ENCODE results near the gene HSPA1A. TPM values are rescaled to one million over a fixed set of nuclear protein-coding genes. Genes with fewer than 3 reads are reported as not detected.

The HSPA1A gene
- total and polyA plus RNA-seq, 9 of the 15 experiments (the other 6 are each of a cell fraction or from before 2014, with no cell fraction given), result 2.2 to 273 (median 107) TPM

DNA sequence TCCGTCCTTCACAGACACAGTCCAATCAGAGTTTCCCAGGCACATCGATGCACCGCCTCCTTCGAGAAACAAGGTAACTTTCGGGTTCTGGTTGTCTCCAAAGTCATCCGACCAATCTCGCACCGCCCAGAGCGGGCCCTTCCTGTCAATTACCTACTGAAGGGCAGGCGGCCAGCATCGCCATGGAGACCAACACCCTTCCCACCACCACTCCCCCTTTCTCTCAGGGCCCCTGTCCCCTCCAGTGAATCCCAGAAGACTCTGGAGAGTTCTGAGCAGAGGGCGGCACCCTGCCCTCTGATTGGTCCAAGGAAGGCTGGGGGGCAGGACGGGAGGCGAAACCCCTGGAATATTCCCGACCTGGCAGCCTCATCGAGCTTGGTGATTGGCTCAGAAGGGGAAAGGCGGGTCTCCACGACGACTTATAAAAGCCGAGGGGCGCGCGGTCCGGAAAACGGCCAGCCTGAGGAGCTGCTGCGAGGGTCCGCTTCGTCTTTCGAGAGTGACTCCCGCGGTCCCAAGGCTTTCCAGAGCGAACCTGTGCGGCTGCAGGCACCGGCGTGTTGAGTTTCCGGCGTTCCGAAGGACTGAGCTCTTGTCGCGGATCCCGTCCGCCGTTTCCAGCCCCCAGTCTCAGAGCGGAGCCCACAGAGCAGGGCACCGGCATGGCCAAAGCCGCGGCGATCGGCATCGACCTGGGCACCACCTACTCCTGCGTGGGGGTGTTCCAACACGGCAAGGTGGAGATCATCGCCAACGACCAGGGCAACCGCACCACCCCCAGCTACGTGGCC is 12.1 kb downstream of the HSPA1A start, which contains the start of gene HSPA1B (continued):
- TF ChIP-seq, protein P1, sequence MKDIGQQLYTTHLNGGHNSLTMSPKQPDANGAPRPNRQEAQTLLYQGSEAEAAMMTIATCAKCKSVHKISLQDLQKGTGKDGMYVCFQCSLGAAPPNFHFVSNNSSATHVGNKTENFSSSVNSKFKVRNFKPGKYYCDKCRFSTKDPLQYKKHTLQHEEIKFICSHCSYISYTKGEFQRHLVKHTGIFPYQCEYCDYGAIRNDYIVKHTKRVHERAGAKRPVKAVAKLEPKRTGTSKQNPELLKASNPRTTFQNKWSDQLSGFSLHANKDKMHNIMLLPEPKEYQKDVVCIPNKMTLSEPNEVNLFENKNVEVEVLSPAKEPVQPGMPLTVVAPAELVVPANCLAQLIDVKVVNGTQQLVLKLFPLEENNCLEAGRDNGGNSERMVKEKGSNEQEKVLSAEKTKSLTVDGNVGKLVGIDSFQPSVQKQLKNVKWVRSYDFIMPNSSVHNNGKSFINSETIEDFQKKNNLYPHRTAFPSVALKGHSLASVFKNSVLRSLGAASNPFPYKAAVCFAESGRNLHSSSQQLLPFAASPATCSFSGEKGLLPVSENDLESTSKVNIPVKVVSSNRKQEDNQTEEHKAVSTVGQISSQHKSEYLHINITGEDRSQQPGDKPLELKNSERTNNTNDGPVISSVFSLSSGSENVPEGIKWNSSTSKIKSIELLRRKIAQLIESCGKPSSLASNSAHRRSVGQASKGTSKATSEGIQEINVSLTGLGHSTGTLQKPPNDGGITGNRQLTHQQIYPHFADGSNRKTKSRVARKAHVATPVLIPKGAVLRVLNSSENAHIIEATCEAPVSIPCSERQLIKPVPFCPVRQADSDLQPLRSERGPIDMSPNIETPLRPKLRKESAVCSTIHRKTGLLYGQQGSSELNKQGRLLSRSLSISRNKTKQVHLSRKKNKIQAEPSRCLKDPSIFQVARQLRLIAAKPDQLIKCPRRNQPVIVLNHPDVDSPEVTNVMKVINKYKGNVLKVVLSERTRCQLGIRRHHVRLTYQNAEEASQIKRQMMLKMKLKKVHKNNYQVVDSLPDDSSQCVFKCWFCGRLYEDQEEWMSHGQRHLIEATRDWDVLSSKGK (CRISPR knock-in tag; IDR thresholded peaks at IDR 0.05), result no peak
- TF ChIP-seq SAP30 (IDR thresholded peaks at IDR 0.05; ENCODE audit: borderline replicate concordance, insufficient read depth, low read depth, low read length, poor library complexity, severe bottlenecking) (peak; percentile 90), ZNF184 (CRISPR knock-in tag; IDR thresholded peaks at IDR 0.05) (no peak), TEAD4 (IDR thresholded peaks at IDR 0.05; ENCODE audit: low read length) (peak; percentile 69), TEAD4 (CRISPR knock-in tag; IDR thresholded peaks at IDR 0.05; ENCODE audit: borderline replicate concordance) (0 out of 2 replicates have a peak, but pooled peaks have one; percentile 66), TSC22D4 (tag; IDR thresholded peaks at IDR 0.05) (no peak), SMARCB1 (IDR thresholded peaks at IDR 0.05; ENCODE audit: insufficient read length, low read depth) (no peak), ZNF57 (CRISPR knock-in tag; IDR thresholded peaks at IDR 0.05) (peak; percentile 79; the same call in 1 of the 2 replicates), MYC (IDR thresholded peaks at IDR 0.05; ENCODE audit: low read depth, low read length) (peak; percentile 77), MYC (CRISPR knock-in tag; IDR thresholded peaks at IDR 0.05; ENCODE audit: borderline replicate concordance, low read depth) (peak; percentile 90; the same call in 1 of the 2 replicates), MTF1 (CRISPR knock-in tag; IDR thresholded peaks at IDR 0.05; ENCODE audit: borderline replicate concordance) (peak; percentile 65; the same call in 1 of the 2 replicates), ZNF77 (CRISPR knock-in tag; IDR thresholded peaks at IDR 0.05) (no peak), ZSCAN29 (IDR thresholded peaks at IDR 0.05) (no peak; the same call in 1 of the 2 replicates), THRA (IDR thresholded peaks at IDR 0.05) (no peak), STAT5B (CRISPR knock-in tag; IDR thresholded peaks at IDR 0.05) (no peak), CBX1 (IDR thresholded peaks at IDR 0.05; ENCODE audit: low read depth) (peak; percentile 98)
- TF ChIP-seq, protein P2, sequence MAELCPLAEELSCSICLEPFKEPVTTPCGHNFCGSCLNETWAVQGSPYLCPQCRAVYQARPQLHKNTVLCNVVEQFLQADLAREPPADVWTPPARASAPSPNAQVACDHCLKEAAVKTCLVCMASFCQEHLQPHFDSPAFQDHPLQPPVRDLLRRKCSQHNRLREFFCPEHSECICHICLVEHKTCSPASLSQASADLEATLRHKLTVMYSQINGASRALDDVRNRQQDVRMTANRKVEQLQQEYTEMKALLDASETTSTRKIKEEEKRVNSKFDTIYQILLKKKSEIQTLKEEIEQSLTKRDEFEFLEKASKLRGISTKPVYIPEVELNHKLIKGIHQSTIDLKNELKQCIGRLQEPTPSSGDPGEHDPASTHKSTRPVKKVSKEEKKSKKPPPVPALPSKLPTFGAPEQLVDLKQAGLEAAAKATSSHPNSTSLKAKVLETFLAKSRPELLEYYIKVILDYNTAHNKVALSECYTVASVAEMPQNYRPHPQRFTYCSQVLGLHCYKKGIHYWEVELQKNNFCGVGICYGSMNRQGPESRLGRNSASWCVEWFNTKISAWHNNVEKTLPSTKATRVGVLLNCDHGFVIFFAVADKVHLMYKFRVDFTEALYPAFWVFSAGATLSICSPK (IDR thresholded peaks at IDR 0.05; ENCODE audit: borderline replicate concordance), result no peak
- TF ChIP-seq, protein P3, sequence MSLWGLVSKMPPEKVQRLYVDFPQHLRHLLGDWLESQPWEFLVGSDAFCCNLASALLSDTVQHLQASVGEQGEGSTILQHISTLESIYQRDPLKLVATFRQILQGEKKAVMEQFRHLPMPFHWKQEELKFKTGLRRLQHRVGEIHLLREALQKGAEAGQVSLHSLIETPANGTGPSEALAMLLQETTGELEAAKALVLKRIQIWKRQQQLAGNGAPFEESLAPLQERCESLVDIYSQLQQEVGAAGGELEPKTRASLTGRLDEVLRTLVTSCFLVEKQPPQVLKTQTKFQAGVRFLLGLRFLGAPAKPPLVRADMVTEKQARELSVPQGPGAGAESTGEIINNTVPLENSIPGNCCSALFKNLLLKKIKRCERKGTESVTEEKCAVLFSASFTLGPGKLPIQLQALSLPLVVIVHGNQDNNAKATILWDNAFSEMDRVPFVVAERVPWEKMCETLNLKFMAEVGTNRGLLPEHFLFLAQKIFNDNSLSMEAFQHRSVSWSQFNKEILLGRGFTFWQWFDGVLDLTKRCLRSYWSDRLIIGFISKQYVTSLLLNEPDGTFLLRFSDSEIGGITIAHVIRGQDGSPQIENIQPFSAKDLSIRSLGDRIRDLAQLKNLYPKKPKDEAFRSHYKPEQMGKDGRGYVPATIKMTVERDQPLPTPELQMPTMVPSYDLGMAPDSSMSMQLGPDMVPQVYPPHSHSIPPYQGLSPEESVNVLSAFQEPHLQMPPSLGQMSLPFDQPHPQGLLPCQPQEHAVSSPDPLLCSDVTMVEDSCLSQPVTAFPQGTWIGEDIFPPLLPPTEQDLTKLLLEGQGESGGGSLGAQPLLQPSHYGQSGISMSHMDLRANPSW (CRISPR knock-in tag; IDR thresholded peaks at IDR 0.05), result peak; percentile 96; the same call in 1 of the 2 replicates
